Ramos (cell line): ENCODE measurements around the gene SPINK2.

Experiments used
- in situ Hi-C: fragments of 300-500 bp; cut with MboI; formaldehyde crosslinking; loops from one replicate; pipeline ENCODE4 v1.14.3; 2022; ENCODE audit warnings: low sequenced_read_pairs; ENCODE audit not compliant: unreplicated experiment

The SPINK2 gene

DNA sequence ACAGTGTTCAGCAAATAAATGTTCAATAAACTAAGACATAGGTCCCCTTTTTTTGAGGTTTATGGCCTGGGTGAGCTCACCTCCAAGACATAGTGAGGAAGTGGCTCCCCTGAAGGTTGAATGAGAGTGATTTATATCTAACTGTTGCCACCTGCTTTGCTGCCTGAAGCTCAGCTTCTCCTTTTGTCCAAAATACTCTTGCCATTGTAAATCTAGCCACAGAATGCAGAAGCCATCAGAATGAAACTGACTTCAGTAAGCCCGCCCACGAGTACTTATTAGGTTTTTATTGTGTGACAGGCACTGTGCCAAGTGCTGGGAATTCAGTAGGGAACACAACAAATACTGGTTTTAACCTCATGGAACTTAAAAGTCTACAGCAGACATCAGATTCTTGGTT is 18.0 kb downstream of the SPINK2 start:
- in situ Hi-C loops, result loop anchor here (10.0 kb wide), 1 partner anchor 129 kb away; no protein-coding TSS in a partner anchor

DNA sequence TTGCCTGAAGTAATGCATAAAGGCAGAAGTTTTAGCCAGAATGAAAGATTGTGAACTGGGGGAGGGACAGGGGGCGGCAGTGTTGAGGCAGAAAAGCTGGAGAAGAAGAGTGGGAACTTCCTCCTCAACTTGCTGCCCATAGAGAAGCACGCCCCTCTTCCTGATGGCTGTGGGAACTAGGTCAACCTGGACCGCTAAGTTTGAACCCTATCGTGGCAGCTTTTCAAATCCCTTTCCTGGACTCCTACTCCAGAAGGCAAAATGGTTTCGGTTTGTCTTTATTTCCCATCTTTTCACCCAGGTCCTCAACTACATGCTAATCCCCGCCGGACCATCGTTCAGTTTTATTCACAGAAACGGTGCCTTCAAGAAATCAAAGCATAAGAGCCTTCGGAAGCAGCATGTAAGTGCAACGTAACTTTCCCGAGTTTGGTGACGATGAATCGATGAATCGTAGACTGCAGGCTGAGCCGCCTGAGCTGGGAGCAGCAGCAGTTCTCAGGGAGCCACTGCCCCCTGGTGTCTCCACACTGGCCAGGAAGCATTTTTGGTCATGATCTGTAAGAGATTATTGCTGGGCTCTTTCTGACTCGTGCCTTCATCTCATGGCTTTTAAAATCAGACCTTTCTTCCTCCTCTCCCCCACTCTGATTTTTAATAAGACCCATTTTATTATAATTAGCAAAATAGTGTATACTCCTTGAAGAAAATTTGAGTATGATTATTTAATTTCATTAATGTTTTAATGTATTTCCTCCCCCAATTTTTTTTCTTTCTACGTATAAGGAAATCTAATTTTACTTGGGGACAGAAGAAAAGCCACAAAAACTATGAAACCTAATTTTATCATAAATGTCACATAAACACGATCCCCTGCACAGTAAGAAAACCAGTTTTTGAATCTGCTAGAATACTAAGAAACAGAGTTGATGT is 21.4 kb downstream of the SPINK2 start:
- in situ Hi-C loops, result loop anchor here (10.0 kb wide), 1 partner anchor 125 kb away; no protein-coding TSS in a partner anchor

DNA sequence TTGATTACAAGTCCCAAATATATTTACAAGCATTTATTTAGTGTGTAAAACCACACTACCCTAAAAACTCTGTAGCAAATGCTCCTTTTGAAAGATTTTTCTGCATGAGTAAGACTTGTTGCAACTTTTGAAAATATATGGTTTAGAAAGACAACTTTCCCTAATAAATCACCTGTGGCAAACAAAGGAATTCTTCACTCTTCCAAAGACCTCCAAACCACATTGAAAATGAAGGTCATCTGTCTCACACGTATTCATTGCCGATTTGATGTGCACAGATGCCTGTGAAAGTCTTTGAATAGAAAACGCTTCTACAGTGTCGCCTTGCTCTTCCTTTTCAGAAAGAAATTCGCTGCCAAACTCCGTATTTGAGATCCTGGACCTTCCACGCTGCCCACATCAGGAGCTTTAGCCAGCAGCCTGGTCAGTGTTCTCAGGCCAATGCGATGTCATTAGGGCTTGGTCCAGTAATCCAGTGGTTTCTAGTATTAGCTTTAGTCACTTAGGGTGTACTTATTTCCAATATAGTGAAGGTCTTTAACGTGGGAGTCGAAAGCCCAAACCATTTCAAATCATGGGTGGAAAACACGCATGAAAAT is 22.2 kb downstream of the SPINK2 start:
- in situ Hi-C loops, result no loop called here

DNA sequence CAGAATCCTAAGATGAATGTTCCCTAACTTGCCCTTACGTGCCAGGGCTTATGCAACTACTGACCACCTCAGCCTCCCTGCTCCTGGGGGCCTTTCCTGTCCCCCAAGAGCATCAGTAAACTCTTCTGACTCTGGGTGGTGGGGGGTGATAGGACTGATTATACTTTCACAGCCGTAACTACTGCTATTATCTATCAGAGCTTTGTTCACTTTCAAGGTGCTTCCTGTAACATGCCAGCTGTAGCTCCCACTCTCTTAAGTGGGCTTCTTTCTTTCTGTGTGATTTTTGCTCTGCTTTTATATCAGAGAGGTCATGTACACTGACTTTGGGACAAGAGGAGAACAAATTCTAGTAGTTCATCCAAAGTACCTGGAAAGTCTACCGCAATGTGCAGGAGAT is 25.3 kb downstream of the SPINK2 start:
- in situ Hi-C loops, result no loop called here

DNA sequence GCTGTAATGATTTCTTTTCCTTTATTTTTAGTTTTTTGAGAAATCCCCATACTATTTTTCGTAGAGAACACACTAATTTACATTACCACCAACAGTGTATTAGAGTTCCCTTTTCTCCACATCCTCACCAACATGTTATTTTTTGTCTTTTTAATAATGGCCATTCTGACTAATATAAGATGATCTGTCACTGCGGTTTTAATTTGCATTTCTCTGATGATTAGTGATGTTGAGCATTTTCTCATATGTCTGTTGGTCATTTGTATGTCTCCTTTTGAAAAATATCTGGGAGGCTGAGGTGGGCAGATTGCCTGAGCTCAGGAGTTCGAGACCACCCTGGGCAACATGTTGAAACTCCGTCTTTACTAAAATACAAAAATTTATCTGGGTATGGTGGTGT is 30.2 kb downstream of the SPINK2 start:
- in situ Hi-C loops, result no loop called here

DNA sequence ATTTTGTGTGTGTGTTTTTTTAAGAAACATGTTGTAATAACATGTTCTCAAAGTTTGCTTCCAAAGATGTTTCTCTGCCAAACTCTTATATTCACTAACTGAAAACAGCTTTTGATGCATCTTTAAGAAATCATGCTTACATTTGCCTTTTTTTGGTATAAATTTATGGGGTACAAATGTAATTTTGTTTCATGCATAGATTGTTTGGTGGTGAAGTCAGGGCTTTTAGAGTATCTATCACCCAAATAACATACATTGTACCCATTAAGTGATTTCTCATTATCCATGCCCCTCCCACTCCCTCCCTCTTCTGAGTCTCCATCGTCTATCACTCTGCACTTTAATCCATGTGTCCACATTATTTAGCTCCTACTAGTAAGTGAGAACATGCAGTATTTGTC is 30.8 kb downstream of the SPINK2 start:
- in situ Hi-C loops, result no loop called here

DNA sequence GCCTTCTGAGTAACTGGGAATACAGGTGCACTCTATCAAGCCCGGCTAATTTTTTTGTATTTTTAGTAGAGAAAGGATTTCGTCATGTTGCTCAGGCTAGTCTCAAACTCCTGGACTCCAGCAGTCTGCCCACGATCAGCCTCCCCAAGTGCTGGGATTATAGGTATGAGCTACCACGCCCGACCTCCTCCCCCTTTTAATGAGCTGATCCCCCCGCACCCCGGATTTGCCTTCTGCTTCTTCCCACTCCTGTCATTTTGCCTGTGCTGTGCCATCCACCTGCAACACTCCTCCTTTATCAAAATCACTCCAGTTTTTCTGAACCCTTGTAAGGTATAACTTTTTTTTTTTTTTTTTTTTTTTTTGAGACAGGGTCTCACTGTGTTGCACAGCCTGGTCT is 33.4 kb downstream of the SPINK2 start:
- in situ Hi-C loops, result no loop called here

DNA sequence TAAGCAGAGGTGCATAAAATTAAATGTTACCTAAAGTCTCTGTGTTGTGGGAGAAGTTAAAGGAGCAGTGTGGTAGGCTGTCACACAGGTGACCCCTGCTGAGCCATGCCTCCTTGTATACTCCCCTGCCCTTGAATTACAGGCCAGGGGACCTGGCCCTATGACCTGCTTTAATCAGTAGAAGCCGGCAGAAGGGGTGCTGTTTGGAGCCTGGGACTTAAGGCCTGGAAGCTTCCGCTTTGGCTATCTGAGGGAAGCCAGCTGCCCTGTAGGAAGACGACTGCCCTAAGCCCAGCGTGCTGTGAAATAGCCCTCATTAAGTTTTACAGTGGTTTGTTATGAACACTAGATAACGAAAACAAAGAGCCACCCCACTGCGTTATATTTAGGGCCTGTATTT is 34.1 kb downstream of the SPINK2 start:
- in situ Hi-C loops, result no loop called here

DNA sequence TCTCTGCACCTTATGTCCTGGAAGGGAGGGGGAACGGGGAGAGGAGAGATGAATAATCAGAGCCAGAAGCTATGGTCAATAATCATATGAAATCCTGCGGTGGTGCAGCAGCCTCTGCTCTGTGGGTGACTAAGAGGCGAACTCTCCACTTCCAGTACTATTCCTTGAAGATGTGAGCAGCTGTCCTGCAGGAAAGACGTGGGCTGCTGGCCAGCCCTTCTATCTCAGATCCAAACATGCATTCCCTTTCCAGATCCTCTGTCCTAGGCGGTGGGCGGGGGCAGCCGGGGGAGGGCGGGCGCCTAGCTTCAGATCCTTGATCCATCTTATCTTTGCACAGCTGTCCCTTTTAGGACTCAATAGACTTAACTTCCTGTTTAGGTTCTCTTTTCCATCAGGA is 34.5 kb downstream of the SPINK2 start:
- in situ Hi-C loops, result no loop called here

DNA sequence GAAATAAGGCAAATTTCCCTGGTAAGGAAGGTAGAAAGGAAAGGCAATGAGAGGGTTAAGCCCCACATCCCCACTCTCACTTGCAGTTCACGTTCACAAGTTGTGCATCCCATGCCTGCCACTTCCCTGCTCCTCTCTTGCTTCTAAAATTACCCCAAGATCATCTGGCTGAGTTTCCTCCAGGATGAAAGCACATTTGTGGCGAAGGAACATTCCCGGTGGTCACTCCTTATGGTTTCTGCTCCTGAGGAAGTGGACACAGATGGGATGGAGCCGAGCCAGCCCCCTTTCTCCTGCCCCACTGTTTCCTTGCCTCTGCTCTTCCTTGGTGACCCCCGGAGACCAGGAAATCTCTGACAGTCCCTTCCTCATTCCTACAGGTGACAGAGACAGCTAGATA is 37.5 kb downstream of the SPINK2 start:
- in situ Hi-C loops, result no loop called here

DNA sequence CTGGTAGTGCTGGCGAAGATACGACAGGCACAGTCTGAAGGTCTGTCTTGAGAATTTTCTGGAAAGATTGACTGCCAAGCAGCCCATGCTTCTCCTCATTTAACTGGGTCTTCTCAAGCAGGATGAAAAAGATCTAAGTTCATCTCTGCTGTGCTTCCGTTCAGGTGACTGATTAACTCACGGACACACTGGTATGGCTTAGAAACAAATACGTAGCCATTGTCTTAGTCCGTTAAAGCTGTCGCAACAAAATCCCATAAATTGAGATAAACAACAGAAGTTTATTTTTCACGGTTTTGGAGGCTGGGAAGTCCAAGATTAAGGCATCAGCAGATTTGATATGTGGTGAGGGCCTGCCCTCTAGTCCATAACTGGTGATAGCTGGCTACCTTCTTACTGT is 39.5 kb downstream of the SPINK2 start:
- in situ Hi-C loops, result no loop called here

DNA sequence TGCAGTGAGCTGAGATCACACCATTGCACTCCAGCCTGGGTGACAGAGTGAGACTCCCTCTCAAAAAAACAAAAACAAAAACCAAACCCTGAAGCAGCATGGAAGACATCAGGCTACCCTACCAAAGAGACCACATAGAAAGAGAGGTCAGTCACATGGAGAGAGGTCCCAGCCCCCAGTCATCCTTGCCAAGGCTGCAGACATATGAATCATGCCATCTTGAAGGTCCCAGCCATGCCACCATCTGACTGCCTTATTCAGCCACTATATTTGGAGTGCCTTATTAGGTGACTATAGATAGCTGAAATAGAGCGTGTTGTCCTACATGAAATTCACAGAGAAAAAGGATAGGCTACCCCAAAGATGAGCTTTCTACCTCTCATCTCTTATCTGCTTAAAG is 48.2 kb downstream of the SPINK2 start:
- in situ Hi-C loops, result no loop called here

DNA sequence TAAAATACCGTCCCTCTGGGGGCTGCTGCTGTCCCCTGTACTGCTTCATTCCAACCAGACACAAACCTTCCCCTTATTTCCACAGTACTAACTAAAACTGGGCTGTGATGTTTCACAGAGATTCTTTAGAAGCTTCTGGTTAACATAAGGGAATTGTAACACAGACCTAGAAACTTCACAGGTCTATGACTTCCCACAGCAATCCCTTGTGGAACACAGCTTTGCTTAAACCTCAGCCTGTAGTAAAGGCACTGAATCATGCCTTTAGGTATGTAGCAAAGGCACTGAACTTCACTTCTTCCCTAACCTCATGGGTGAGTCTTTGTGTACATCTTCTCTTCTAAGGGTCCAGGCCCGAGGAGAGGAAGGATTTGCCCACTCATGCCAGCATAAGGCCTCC is 49.4 kb downstream of the SPINK2 start:
- in situ Hi-C loops, result no loop called here

DNA sequence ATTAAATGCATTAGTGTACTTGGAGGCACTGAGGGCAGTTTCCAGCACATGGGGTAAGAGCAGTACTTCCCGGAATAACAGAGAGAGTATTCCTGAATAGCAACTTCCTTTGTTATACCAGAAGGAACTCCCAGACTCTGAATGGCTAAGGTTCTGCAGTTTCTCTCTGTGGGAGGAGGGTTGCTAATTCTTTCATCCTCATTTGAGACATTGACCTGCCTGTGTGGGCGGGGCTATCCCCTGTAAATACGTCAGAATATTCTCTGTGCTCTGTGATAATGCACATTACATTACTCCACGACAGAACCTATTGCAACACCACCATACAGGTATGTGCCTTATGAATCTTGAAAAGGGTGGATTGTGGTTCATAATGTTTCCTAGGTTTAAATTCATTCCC is 52.7 kb downstream of the SPINK2 start:
- in situ Hi-C loops, result no loop called here

DNA sequence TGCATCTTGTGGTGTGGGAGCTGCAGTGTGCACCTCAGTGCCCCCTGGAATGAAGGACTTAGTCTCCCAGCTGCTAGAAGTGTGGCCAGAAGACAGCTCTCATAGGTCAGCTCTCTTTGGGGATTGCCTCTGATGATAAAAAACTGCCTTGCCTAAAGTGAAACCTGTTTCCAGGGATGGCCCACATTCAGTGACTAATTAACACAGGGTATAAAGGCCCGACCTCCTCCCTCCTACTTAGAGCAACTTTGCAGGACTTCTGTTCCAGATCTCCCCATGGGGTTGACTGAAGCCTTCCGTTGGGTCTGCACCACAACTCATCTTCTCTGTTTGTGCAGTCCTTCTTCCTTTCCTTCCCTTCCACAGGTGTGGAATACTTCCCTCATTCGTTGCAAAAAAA is 53.2 kb downstream of the SPINK2 start:
- in situ Hi-C loops, result no loop called here

DNA sequence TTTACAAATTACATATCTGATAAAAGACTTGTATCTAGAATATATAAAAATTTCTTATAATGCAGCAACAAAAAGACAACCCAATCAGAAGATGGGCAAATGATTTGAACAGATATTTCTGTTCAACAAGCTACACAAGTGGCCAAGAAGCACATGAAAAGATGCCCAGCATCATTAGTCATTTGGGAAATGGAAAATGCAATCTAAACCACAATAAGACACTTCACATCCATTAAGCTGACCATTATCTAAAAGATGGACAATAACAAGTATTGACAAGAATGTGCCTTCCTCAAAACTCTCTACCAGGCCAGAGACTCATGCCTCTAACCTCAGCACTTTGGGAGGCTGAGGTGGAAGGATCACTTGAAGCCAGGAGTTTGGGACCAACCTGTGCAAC is 53.9 kb downstream of the SPINK2 start:
- in situ Hi-C loops, result no loop called here

DNA sequence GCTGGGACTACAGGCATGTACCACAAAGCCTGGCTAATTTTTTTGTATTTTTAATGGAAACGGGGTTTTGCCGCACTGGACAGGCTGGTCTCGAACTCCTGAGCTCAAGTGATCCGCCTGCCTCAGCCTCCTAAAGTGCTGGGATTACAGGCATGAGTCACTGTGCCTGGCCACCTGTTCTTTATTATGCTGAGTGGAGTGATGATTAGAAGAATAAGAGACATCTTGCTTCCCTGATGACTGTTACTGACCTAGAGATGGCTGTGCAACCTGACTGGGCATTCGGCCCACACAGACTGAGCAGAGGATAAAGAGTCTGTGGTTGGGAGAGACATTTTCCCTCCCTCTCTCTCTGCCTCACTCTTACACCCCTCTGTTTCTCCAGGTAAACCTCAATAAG is 56.7 kb downstream of the SPINK2 start:
- in situ Hi-C loops, result no loop called here

DNA sequence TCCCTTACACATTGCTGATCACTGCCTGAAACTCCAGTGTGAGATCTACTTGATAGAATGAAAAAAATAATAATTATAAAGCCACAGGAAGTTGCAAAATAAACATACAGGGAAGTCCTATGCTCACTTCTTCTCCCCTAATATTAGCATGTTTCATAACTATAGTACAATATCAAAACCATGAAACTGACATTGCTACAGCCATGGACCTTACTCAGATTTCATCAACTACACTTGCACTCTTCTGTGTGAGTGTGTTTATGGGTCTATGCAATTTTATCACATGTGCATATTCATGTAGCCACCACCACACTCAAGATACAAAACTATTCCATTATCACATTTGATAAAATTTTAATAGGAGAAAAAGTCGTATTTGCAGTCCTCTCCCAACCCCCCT is 57.3 kb downstream of the SPINK2 start:
- in situ Hi-C loops, result no loop called here

DNA sequence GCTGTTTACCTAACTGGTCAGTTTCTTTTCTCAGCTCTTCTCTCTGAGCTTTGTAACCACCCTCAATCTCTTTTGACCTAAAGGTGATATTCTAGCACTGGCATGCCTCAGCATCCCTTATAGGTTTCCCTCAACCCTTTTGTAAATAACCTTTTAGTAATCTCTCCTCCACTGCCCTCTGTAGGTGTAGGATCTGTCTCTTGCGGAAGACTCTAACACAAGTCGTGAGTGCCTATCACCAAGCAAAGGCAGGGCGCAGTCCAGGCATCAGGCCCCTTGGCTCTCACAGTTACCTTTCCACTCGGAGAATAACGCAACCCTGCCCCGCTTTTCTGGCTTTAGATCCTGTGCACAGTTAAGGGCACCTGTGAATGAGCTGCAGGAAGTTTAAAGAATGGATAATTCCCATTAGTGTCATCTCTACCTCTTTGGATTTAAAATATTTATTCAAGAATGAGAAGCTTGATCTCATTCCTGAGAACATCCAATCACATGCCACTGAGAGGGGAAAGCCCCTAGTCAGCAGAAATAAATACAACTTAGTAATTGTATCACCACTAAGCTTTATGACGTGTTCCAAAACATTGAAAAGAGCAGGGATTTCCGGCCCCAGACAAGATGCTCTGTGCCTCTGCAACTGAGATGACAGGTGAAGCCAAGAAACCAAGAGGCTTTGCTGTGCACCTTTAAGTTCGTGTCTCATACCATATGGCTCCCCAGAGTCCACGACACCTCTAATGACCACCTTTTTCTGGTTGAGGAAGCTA is 58.8 kb downstream of the SPINK2 start:
- in situ Hi-C loops, result no loop called here

DNA sequence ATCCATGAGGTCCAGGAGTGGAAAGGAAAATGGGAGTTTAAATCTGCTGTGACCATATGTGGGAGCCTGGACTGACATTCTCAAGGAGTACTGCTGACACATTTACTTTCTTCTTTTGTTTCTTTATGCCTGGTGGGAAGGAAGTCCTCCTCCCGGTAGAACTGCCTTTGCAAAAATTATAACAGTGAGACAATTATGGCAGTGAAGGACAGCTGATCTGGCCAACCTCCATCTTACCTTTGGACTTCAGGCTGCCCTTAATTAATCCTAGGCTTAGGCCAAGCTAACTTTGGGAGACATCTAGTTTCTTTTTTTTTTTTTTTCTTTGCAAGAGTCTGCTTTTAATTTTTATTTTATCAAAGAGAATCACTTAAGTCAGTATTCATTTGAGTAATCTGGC is 61.3 kb downstream of the SPINK2 start:
- in situ Hi-C loops, result no loop called here
